ENCODE data around the gene TUBB. TPM values are rescaled to one million over a fixed set of nuclear protein-coding genes. Genes with fewer than 3 reads are reported as not detected.

The TUBB gene
- total and polyA plus RNA-seq, 4 donors = 115 to 533 (median 210) TPM

DNA sequence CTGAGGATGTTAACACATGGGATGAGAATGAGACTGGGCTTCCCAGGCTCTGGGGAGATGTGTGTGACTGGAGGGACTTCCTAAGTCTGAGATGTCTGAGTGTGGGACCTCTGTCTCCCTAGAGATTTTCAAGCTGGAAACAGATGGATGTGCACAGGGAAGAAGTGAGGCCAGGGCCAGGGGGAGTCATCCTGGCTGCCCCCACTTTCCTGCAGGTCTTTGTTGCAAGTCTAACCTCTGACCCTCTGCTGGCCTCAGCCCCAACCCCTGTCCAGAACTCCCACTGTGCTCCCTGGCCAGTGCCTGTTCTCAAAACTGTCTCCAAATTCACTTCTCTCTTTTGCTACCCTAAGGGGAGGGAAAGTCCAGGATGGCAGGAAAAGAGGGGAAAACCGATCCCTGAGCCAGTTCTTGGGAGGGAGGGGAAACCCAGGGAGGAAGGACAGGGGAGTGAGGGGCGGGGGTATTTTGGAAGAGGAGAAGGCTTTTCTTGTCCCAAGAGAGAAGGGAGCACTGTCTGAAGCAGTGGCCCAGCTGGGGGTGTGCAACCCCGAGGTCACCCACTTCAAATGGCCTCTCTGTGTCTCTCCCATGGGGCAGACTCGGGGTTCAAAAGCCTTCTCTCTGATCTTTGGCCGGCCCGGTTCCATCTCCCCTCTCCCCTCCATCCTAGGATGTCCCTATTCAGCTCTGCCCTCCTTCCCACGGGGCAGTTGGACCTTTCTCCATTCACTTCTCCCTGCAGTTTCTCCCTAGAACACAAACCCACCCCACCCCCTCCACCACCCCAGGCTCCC is 36.8 kb upstream of the TUBB start:
- 31% methylated on average over 7 of the region's 7 CpGs for WGBS
- H3K4me1 ChIP-seq (ENCODE audit: control insufficient read depth in 4 of 4, insufficient read depth in 4 of 4, low read length in 3 of 4) = peaks cover 16 to 79% (median 59%) of the 10 kb centered on the region in 4 donors
- DNase-seq (ENCODE audit: low spot score) = no peak

DNA sequence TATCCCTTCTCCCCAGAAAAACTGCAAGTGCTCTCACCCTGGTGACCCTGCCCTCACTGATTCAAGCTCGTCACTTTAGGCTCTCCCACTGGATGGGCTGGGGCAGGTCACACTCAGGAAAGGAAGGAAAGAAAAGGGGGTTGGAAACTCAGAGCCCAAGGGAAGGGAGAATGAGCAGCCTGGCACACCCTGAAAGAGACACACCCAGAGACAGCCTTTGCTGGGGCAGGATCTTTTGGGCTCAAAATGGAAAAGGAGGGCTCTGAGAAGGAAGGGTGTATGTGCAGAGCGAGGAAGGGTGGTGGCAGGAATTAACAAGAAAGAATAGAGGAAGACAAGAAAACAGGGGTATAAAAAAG is 36.2 kb upstream of the TUBB start:
- DNase-seq (ENCODE audit: low spot score) = no peak
- WGBS = 33% methylated on average over 2 of the region's 2 CpGs
- TF ChIP-seq SP1 (IDR thresholded peaks at IDR 0.05) (no peak), RXRA (IDR thresholded peaks at IDR 0.05) (no peak), HNF4A (conservative IDR thresholded peaks at IDR 0.05) (no peak)
- TF ChIP-seq, protein P1, sequence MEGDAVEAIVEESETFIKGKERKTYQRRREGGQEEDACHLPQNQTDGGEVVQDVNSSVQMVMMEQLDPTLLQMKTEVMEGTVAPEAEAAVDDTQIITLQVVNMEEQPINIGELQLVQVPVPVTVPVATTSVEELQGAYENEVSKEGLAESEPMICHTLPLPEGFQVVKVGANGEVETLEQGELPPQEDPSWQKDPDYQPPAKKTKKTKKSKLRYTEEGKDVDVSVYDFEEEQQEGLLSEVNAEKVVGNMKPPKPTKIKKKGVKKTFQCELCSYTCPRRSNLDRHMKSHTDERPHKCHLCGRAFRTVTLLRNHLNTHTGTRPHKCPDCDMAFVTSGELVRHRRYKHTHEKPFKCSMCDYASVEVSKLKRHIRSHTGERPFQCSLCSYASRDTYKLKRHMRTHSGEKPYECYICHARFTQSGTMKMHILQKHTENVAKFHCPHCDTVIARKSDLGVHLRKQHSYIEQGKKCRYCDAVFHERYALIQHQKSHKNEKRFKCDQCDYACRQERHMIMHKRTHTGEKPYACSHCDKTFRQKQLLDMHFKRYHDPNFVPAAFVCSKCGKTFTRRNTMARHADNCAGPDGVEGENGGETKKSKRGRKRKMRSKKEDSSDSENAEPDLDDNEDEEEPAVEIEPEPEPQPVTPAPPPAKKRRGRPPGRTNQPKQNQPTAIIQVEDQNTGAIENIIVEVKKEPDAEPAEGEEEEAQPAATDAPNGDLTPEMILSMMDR (IDR thresholded peaks at IDR 0.05; ENCODE audit: low read depth, low read length, missing input control) = no peak
- TF ChIP-seq, protein P2, sequence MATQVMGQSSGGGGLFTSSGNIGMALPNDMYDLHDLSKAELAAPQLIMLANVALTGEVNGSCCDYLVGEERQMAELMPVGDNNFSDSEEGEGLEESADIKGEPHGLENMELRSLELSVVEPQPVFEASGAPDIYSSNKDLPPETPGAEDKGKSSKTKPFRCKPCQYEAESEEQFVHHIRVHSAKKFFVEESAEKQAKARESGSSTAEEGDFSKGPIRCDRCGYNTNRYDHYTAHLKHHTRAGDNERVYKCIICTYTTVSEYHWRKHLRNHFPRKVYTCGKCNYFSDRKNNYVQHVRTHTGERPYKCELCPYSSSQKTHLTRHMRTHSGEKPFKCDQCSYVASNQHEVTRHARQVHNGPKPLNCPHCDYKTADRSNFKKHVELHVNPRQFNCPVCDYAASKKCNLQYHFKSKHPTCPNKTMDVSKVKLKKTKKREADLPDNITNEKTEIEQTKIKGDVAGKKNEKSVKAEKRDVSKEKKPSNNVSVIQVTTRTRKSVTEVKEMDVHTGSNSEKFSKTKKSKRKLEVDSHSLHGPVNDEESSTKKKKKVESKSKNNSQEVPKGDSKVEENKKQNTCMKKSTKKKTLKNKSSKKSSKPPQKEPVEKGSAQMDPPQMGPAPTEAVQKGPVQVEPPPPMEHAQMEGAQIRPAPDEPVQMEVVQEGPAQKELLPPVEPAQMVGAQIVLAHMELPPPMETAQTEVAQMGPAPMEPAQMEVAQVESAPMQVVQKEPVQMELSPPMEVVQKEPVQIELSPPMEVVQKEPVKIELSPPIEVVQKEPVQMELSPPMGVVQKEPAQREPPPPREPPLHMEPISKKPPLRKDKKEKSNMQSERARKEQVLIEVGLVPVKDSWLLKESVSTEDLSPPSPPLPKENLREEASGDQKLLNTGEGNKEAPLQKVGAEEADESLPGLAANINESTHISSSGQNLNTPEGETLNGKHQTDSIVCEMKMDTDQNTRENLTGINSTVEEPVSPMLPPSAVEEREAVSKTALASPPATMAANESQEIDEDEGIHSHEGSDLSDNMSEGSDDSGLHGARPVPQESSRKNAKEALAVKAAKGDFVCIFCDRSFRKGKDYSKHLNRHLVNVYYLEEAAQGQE (IDR thresholded peaks at IDR 0.05) = no peak
- TF ChIP-seq, protein P3, sequence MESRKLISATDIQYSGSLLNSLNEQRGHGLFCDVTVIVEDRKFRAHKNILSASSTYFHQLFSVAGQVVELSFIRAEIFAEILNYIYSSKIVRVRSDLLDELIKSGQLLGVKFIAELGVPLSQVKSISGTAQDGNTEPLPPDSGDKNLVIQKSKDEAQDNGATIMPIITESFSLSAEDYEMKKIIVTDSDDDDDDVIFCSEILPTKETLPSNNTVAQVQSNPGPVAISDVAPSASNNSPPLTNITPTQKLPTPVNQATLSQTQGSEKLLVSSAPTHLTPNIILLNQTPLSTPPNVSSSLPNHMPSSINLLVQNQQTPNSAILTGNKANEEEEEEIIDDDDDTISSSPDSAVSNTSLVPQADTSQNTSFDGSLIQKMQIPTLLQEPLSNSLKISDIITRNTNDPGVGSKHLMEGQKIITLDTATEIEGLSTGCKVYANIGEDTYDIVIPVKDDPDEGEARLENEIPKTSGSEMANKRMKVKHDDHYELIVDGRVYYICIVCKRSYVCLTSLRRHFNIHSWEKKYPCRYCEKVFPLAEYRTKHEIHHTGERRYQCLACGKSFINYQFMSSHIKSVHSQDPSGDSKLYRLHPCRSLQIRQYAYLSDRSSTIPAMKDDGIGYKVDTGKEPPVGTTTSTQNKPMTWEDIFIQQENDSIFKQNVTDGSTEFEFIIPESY (IDR thresholded peaks at IDR 0.05) = no peak
- TF ChIP-seq, protein P4, sequence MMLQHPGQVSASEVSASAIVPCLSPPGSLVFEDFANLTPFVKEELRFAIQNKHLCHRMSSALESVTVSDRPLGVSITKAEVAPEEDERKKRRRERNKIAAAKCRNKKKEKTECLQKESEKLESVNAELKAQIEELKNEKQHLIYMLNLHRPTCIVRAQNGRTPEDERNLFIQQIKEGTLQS (IDR thresholded peaks at IDR 0.05) = no peak
- Histone ChIP-seq H3K27ac (ENCODE audit: low read depth in 1 of 2, low read length in 2 of 2) (peak overlapping the region; percentile 97 to 99), H3K4me1 (ENCODE audit: control insufficient read depth in 4 of 4, insufficient read depth in 4 of 4, low read length in 3 of 4) (peaks cover 16 to 74% (median 55%) of the 10 kb centered on the region in 4 donors), H3K27me3 (ENCODE audit: control insufficient read depth in 4 of 4, insufficient read depth in 4 of 4, low read length in 3 of 4) (no peaks in the 10 kb centered on the region), H3K4me3 (ENCODE audit: low read depth in 1 of 3, low read length in 3 of 3) (peak overlapping the region; percentile 59 to 71 (median 60)), H3K9ac (ENCODE audit: low read depth in 1 of 2, low read length in 2 of 2) (peak overlapping the region; percentile 72 to 77), H3K36me3 (ENCODE audit: control insufficient read depth in 4 of 4, insufficient read depth in 3 of 4, low read depth in 1 of 4, low read length in 3 of 4) (no peaks in the 10 kb centered on the region), H3K9me3 (ENCODE audit: control insufficient read depth in 4 of 4, low read length in 3 of 4) (no peaks in the 10 kb centered on the region)

More for the DNA sequence above, 36.8 kb upstream of the TUBB start:
- no peak for TF ChIP-seq RAD21 (IDR thresholded peaks at IDR 0.05)
- peak; percentile 74 for TF ChIP-seq NR2F2 (IDR thresholded peaks at IDR 0.05)
- Histone ChIP-seq H3K27ac (ENCODE audit: low read depth in 1 of 2, low read length in 2 of 2) (peak overlapping the region; percentile 97 to 99), H3K9me3 (ENCODE audit: control insufficient read depth in 4 of 4, low read length in 3 of 4) (no peaks in the 10 kb centered on the region), H3K36me3 (ENCODE audit: control insufficient read depth in 4 of 4, insufficient read depth in 3 of 4, low read depth in 1 of 4, low read length in 3 of 4) (peaks cover 0 to 3% (median 0%) of the 10 kb centered on the region in 4 donors), H3K4me3 (ENCODE audit: low read depth in 1 of 3, low read length in 3 of 3) (peak overlapping the region; percentile 59 to 71 (median 60)), H3K9ac (ENCODE audit: low read depth in 1 of 2, low read length in 2 of 2) (peak overlapping the region; percentile 24 to 77), H3K27me3 (ENCODE audit: control insufficient read depth in 4 of 4, insufficient read depth in 4 of 4, low read length in 3 of 4) (no peaks in the 10 kb centered on the region)
